ENCODE measurements around the gene IFIT1.
"Not testable (repeated sequence)": the region's sequence is repeated elsewhere in the genome, so short reads cannot be mapped to it uniquely, and the experiment has no call there.

Gene IFIT1

GRCh38 chr10:89404104-89405047, 12.0 kb downstream of the IFIT1 start:
- DNase-seq: no peak

- DNase-seq: not testable (repeated sequence)
Measured at GRCh38 chr10:89406178-89406577, 13.8 kb downstream of the IFIT1 start.

GRCh38 chr10:89407792-89408191, 15.4 kb downstream of the IFIT1 start:
- not testable (repeated sequence) for DNase-seq

GRCh38 chr10:89409282-89409681, 16.9 kb downstream of the IFIT1 start:
- not testable (repeated sequence) for DNase-seq

- DNase-seq: not testable (repeated sequence)
Measured at GRCh38 chr10:89410551-89410950, 18.1 kb downstream of the IFIT1 start.

- DNase-seq: not testable (repeated sequence)
Measured at GRCh38 chr10:89411135-89411534, 18.7 kb downstream of the IFIT1 start.

- not testable (repeated sequence) for DNase-seq
Measured at GRCh38 chr10:89412276-89412675, 19.9 kb downstream of the IFIT1 start.

- DNase-seq: no peak
Measured at GRCh38 chr10:89413398-89413912, 21.0 kb downstream of the IFIT1 start.

GRCh38 chr10:89414146-89414878, 21.9 kb downstream of the IFIT1 start, which contains the start of gene IFIT5:
Gene IFIT5, plus strand, starts transcription at chr10:89414568. Its CDS starts 231 bp downstream, at chr10:89414799.
- DNase-seq: peak; percentile 44

GRCh38 chr10:89414879-89415821, 22.7 kb downstream of the IFIT1 start:
- DNase-seq: no peak

- no peak for DNase-seq
Measured at GRCh38 chr10:89416465-89416864, 24.0 kb downstream of the IFIT1 start.

GRCh38 chr10:89419548-89419947, 27.1 kb downstream of the IFIT1 start:
- DNase-seq: no peak

GRCh38 chr10:89421018-89421476, 28.6 kb downstream of the IFIT1 start:
- DNase-seq: no peak

GRCh38 chr10:89425000-89425399, 32.6 kb downstream of the IFIT1 start:
- DNase-seq: no peak

GRCh38 chr10:89426230-89426868, 33.9 kb downstream of the IFIT1 start:
- peak; percentile 5 for DNase-seq

- no peak for DNase-seq
Measured at GRCh38 chr10:89427629-89428028, 35.2 kb downstream of the IFIT1 start.

GRCh38 chr10:89428877-89429276, 36.5 kb downstream of the IFIT1 start:
- DNase-seq: no peak

- DNase-seq: no peak
Measured at GRCh38 chr10:89431977-89432376, 39.6 kb downstream of the IFIT1 start.

GRCh38 chr10:89438525-89438924, 46.1 kb downstream of the IFIT1 start:
- no peak for DNase-seq

- no peak for DNase-seq
Measured at GRCh38 chr10:89440226-89441009, 48.0 kb downstream of the IFIT1 start.

- DNase-seq: no peak
Measured at GRCh38 chr10:89442289-89442688, 49.9 kb downstream of the IFIT1 start.
